Panc1 (cell line): ENCODE measurements around the gene NKG7. TPM values are rescaled to one million over a fixed set of nuclear protein-coding genes. Genes with fewer than 3 reads are reported as not detected.

Experiments
- ATAC-seq: fragments of 200-7000 bp; cut with Tn5 transposase; 2 replicates; pipeline ENCODE4 v1.9.1; 2020; ENCODE audit warnings: mild to moderate bottlenecking, moderate library complexity
- BruUV-seq: library from RNA; stranded (reverse); fragments of 400-500 nt; replicated peaks from 2 replicates; lab custom pipeline; 2021; lab: Mats Ljungman, UMichigan
- CTCF ChIA-PET: fragments of 300-600 bp; sonication (Branson Sonifier 250); formaldehyde crosslinking; loops from one replicate; lab custom pipeline; 2022; ENCODE audit warnings: antibody characterized with exemption; lab: Charles Lee
- POLR2A ChIA-PET: fragments of 300-600 bp; sonication (Branson Sonifier 250); formaldehyde crosslinking; loops from one replicate; lab custom pipeline; 2022; ENCODE audit warnings: antibody characterized with exemption; lab: Charles Lee
- DNase-seq: peaks from one replicate; pipeline ENCODE4 v3.0.0-alpha.2; 2010; ENCODE audit warnings: low read depth, low spot score
- H3K27ac ChIP-seq: 2 replicates; pipeline ENCODE4 v1.5.1; 2011; ENCODE audit warnings: mild to moderate bottlenecking, low read length, inconsistent platforms
- H3K27me3 ChIP-seq: fragments of 200-500 bp; sonication (Bioruptor generic); 2 replicates; pipeline ENCODE4 v1.6.0; 2014; ENCODE audit warnings: low read length, inconsistent platforms; ENCODE audit not compliant: control insufficient read depth, insufficient read depth
- H3K36me3 ChIP-seq: fragments of 200-500 bp; sonication (Bioruptor generic); 2 replicates; pipeline ENCODE4 v1.5.1; 2014; ENCODE audit warnings: inconsistent platforms, mild to moderate bottlenecking, low read length, moderate library complexity; ENCODE audit not compliant: control insufficient read depth, insufficient read depth
- H3K4me1 ChIP-seq: 2 replicates; pipeline ENCODE4 v1.5.1; 2011; ENCODE audit warnings: inconsistent platforms, mild to moderate bottlenecking, low read length, moderate library complexity; ENCODE audit not compliant: control insufficient read depth, insufficient read depth
- H3K4me3 ChIP-seq, 2 experiments: 2 replicates each; pipeline ENCODE4 v1.5.1; 2011 to 2012; ENCODE audit warnings: low read depth in 2 of 2, low read length in 2 of 2, mild to moderate bottlenecking in 2 of 2, inconsistent platforms in 1 of 2, moderate library complexity in 1 of 2
- H3K9me3 ChIP-seq: fragments of 200-500 bp; sonication (Bioruptor generic); 2 replicates; pipeline ENCODE4 v1.5.1; 2014; ENCODE audit warnings: low read depth, mild to moderate bottlenecking, inconsistent platforms, low read length, moderate library complexity; ENCODE audit not compliant: control insufficient read depth, insufficient read depth
- CTCF ChIP-seq: fragments of 450-650 bp; IDR thresholded peaks from 2 replicates; pipeline ENCODE4 v1.5.1; 2017; ENCODE audit warnings: mild to moderate bottlenecking
- POLR2AphosphoS5 ChIP-seq: IDR thresholded peaks from 2 replicates; pipeline ENCODE4 v1.6.1; 2012; ENCODE audit warnings: mild to moderate bottlenecking, low read depth, low read length, moderate library complexity
- REST ChIP-seq, 2 experiments: IDR thresholded peaks; 2 replicates each; pipeline ENCODE4 v1.6.1; 2011 to 2012; ENCODE audit warnings: low read depth in 2 of 2, control low read depth in 1 of 2, low read length in 1 of 2, mild to moderate bottlenecking in 1 of 2, moderate library complexity in 1 of 2; ENCODE audit not compliant: insufficient read depth in 1 of 2
- SIN3A ChIP-seq: IDR thresholded peaks from 2 replicates; pipeline ENCODE4 v1.6.1; 2012; ENCODE audit warnings: low read depth, mild to moderate bottlenecking, low read length, moderate library complexity, borderline replicate concordance; ENCODE audit not compliant: insufficient read depth
- TCF7L2 ChIP-seq: IDR thresholded peaks from 2 replicates; pipeline ENCODE4 v1.6.1; 2011; ENCODE audit warnings: mild to moderate bottlenecking, low read depth, low read length, inconsistent platforms
- in situ Hi-C: cut with HindIII; loops from 2 replicates; pipeline ENCODE4 v1.10.0; 2016; ENCODE audit warnings: low sequenced_read_pairs, low pct_unique_long_range_greater_than_20kb
- intact Hi-C: fragments of 100-400 bp; cut with micrococcal nuclease; formaldehyde crosslinking; loops from one replicate; pipeline ENCODE4 v1.10.0; 2022; ENCODE audit not compliant: unreplicated experiment
- total RNA-seq: library from RNA; stranded (reverse); gene quantifications from one replicate; pipeline ENCODE4 v1.2.1, GENCODE V29; 2021; ENCODE audit not compliant: unreplicated experiment

The NKG7 gene
- total RNA-seq, 1 experiment from 2014 or later, result 0.23 TPM

GRCh38 chr19:51321799-51322198 is 50.7 kb downstream of the NKG7 start:
- BruUV-seq, result no TSS peak
- no peaks in the 10 kb centered on the region for H3K9me3 ChIP-seq
- H3K27me3 ChIP-seq, result no peaks in the 10 kb centered on the region
- in situ Hi-C loops, result no loop called here
- TF ChIP-seq POLR2AphosphoS5 (no peak), CTCF (no peak), TCF7L2 (no peak), SIN3A (no peak), REST (IDR thresholded peaks at IDR 0.05; ENCODE audit: insufficient read depth in 1 of 2, low read depth in 2 of 2, low read length in 1 of 2) (no peak)
- intact Hi-C loops, result no loop called here
- CTCF ChIA-PET, result interaction anchor here (0.8 kb wide), 1 partner anchor 322 kb away, joined by 3 read pairs; no protein-coding TSS in a partner anchor
- DNase-seq, result no peak
- no peak for ATAC-seq
- POLR2A ChIA-PET, result no interaction called here
- H3K4me1 ChIP-seq, result no peaks in the 10 kb centered on the region
- no peak overlapping the region for H3K4me3 ChIP-seq
- no peak overlapping the region for H3K27ac ChIP-seq
- no peaks in the 10 kb centered on the region for H3K36me3 ChIP-seq

Other genes with a start within 250 kb of the NKG7 start
- not detected for gene SIGLEC9, start 247.7 kb downstream of the NKG7 start, total RNA-seq
- not detected for gene SIGLEC7, start 230.4 kb downstream of the NKG7 start, total RNA-seq
- 0.13 TPM for gene CD33, start 147.6 kb downstream of the NKG7 start, total RNA-seq
- gene SIGLECL1, start 121.6 kb downstream of the NKG7 start, total RNA-seq, result not detected
- 0.13 TPM for gene IGLON5, start 61.0 kb downstream of the NKG7 start, total RNA-seq
- gene VSIG10L, start 30.5 kb downstream of the NKG7 start, total RNA-seq, result 3.3 TPM
- gene ETFB, start 6.3 kb downstream of the NKG7 start, total RNA-seq, result 66.2 TPM
- 0.95 TPM for gene CLDND2, start 3.7 kb downstream of the NKG7 start, total RNA-seq
- not detected for gene LIM2, start 15.3 kb upstream of the NKG7 start, total RNA-seq
- gene C19orf84, start 17.9 kb upstream of the NKG7 start, total RNA-seq, result not detected
- not detected for gene SIGLEC10, start 45.0 kb upstream of the NKG7 start, total RNA-seq
- not detected for gene SIGLEC8, start 85.8 kb upstream of the NKG7 start, total RNA-seq
- gene CEACAM18, start 105.9 kb upstream of the NKG7 start, total RNA-seq, result not detected
- gene SIGLEC12, start 129.1 kb upstream of the NKG7 start, total RNA-seq, result not detected
- gene SIGLEC6, start 159.0 kb upstream of the NKG7 start, total RNA-seq, result not detected
- 7.3 TPM for gene ZNF175, start 198.6 kb upstream of the NKG7 start, total RNA-seq